Activated naive CD8-positive, alpha-beta T cell treated with anti-CD3 and anti-CD28 coated beads, Interleukin-2, amount 50 U/mL, for 24 hours (primary cell): ENCODE data around the gene METTL26.

ENCODE experiments used
- ATAC-seq: fragments of 150-1000 bp; cut with Tn5 transposase; one replicate; pipeline ENCODE4 v1.10.0; 2021
- DNase-seq: peaks from one replicate; pipeline ENCODE4 v3.0.0; 2021
- H3K27ac Mint-ChIP-seq: one replicate; pipeline ENCODE4 v1.8.0; 2021; ENCODE audit warnings: mild to moderate bottlenecking, mixed read lengths
- H3K27me3 Mint-ChIP-seq: one replicate; pipeline ENCODE4 v1.8.0; 2021; ENCODE audit warnings: mixed read lengths
- H3K36me3 Mint-ChIP-seq: one replicate; pipeline ENCODE4 v1.8.0; 2021; ENCODE audit warnings: low read depth, mixed read lengths
- H3K4me1 Mint-ChIP-seq: one replicate; pipeline ENCODE4 v1.8.0; 2021; ENCODE audit warnings: mixed read lengths
- H3K4me3 Mint-ChIP-seq: one replicate; pipeline ENCODE4 v1.8.0; 2021; ENCODE audit warnings: mild to moderate bottlenecking, moderate library complexity, mixed read lengths
- H3K9me3 Mint-ChIP-seq: one replicate; pipeline ENCODE4 v1.8.0; 2021; ENCODE audit warnings: mixed read lengths

METTL26 gene

DNA sequence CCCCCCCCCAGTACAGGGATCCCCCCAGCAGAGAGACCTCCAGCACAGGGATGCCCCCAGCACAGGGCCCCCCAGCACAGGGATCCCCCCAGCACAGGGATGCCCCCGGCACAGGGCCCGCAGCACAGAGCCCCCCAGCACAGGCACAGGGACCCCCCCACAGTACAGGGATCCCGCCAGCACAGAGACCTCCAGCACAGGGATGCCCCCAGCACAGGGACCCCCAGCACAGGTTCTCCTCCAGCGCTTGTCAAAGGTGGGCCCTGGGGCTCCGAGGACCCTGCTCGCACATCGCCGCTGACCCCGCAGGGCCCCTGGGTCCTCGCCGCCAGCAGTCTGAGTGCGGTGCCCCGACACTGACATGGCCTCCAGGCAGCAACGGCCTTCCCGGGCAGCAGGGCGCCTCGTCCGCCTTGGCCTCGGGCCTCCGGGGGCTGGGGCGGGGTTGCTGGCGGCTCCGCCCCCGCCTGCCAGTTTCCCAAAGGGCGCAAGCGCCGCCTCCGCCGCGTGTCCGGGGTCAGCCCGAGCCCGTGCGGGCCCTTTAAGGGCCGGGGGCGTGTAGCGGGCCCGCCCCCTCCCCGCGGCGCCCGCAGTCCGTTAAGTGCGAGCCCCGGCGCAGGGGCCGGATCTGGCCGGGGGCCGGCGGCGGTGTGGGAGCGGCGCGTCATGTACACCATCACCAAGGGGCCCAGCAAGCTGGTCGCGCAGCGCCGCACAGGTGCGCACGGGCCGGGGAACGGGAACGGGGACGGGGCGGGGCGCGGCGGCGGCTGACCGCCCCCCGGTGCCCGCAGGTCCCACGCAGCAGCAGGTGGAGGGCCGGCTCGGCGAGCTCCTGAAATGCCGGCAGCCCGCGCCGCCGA, 5.5 kb upstream of the METTL26 start, which contains the start of gene MCRIP2:
Gene MCRIP2 (plus strand): TSS at position 503 of the 863 bp plus-strand sequence. CDS start 164 bp downstream, at position 667.
- H3K36me3 Mint-ChIP-seq, result peaks cover 10% of the 10 kb centered on the region
- DNase-seq (peak; percentile 85), ATAC-seq (peak; percentile 55)
- peaks cover 19% of the 10 kb centered on the region for H3K4me1 Mint-ChIP-seq
- peak within 1 kb of the TSS; percentile 80 for H3K4me3 Mint-ChIP-seq
- peaks cover 3% of the 10 kb centered on the region for H3K27me3 Mint-ChIP-seq
- peak within 1 kb of the TSS; percentile 67 for H3K27ac Mint-ChIP-seq
- no peaks in the 10 kb centered on the region for H3K9me3 Mint-ChIP-seq

DNA sequence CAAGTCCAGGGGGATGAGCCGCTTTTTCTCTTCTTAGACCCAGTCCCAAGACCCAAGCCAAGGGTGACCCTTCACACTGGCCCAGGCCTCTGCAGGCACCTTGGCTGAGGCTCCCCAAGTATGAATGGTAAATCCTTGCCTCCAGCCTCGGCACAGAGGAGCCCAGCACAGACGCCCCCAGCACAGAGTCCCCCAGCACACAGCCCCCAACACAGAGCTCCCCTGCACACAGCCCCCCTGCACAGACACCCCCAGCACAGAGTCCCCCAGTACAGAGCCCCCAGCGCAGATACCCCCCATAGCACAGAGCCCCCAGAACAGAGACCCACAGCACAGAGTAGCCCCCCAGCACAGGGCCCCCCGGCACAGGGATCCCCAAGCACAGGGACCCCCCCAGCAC, 4.5 kb upstream of the METTL26 start:
- Mint-ChIP-seq H3K4me1 (peaks cover 22% of the 10 kb centered on the region), H3K27me3 (peaks cover 3% of the 10 kb centered on the region), H3K36me3 (peaks cover 12% of the 10 kb centered on the region), H3K27ac (no peak overlapping the region), H3K9me3 (no peaks in the 10 kb centered on the region), H3K4me3 (no peak overlapping the region)
- ATAC-seq (no peak), DNase-seq (no peak)

DNA sequence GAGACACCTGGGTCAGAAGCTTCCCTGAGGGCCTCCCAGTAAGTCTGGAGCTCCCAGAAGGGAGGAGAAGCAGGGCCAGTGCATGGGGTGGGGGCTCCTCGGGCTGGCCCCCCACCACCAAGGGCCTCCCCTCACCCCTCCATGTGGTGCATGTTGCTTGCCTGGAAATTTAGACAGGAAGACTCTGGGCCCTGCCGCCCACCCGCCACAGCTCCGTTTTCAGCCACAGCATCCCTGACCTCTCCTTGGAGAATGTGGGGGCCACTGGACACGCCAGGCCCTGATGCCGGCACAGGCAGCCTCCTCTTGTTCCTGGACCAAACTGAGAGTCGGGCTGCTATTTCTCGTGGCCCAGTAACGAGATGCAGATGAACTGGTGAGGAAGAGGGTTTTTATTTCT, 2.7 kb upstream of the METTL26 start:
- Mint-ChIP-seq H3K4me1 (peaks cover 16% of the 10 kb centered on the region), H3K36me3 (peaks cover 4% of the 10 kb centered on the region), H3K9me3 (no peaks in the 10 kb centered on the region), H3K4me3 (no peak overlapping the region), H3K27ac (no peak overlapping the region), H3K27me3 (peaks cover 3% of the 10 kb centered on the region)
- ATAC-seq (no peak), DNase-seq (no peak)

DNA sequence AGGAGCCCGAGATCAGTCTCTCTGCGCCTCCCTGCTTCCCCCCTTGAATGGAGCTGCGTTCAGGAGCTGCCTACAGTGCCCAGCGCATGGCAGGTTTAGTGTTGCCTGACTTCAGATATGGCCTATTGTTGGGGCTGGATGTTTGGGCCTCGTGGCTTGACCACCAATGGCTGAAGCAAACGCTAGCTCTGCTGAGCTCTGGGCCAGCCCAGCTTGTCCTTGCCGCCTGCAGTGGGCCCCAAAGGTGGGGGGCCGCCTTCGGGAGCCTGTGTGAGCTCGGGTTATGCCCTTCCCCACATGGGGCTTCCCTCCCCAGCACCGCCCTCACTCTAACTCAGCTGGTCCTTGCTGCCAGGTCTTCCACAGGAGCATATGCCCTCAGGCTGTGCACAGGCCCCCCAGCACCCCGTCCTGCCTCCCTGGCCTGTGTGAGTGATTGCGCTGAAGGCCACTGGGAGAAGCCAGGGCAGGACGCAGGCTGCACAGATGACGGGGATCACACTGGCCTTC, 2.0 kb upstream of the METTL26 start:
- DNase-seq, result no peak
- Mint-ChIP-seq H3K4me3 (no peak overlapping the region), H3K27me3 (peaks cover 3% of the 10 kb centered on the region), H3K9me3 (no peaks in the 10 kb centered on the region), H3K36me3 (peaks cover 4% of the 10 kb centered on the region), H3K4me1 (peaks cover 13% of the 10 kb centered on the region), H3K27ac (no peak overlapping the region)
- no peak for ATAC-seq

DNA sequence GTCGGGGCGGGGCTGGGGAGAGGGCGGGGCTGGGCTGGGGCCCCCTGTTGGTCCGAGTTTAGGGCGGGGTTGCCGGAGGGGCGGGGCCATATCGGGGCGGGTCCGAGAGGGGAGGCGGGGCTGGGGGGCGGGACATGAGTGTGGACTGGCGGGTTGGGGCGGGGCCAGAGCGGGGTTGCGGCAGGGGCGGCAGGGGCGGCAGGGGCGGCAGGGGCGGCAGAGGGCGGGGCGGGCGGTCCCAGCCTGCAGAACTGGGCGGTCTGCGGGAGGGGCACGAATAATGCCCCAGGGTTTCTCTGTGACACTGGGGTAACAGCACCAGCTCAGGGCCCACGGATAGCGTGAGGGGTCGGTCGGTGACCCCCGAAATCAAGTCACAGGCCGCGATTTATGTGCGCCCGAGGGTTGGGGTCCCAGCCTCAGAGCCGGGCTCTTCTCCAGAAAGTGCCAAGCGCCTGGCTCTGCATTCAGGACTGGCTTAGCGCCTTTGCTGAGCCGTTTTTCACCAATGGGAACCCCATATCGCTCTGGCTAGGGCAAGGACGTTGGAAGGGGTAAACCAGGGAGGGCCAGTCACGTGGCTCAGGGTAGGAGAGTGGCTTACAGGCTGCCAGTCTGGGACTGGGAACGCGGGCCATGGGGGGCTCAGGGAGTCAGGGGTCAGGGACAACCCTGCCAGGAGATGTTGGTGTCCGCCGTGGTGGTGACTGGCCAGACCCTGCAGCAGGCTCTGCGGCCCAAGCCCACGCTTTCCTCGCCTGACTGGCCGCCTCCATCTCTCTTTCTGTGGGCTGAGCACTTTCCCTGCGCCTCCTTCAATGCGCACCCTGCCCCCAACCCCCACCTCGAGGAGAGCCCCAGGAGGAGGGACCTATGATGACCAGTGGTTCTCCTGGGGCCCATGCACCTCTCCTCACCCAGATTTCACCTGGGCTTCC, 1.2 kb upstream of the METTL26 start:
- H3K9me3 Mint-ChIP-seq, result no peaks in the 10 kb centered on the region
- peak overlapping the region; percentile 98 for H3K27ac Mint-ChIP-seq
- peaks cover 3% of the 10 kb centered on the region for H3K27me3 Mint-ChIP-seq
- peaks cover 4% of the 10 kb centered on the region for H3K36me3 Mint-ChIP-seq
- DNase-seq (peak; percentile 89), ATAC-seq (peak; percentile 41)
- H3K4me1 Mint-ChIP-seq, result peaks cover 9% of the 10 kb centered on the region
- H3K4me3 Mint-ChIP-seq, result peak overlapping the region; percentile 87

DNA sequence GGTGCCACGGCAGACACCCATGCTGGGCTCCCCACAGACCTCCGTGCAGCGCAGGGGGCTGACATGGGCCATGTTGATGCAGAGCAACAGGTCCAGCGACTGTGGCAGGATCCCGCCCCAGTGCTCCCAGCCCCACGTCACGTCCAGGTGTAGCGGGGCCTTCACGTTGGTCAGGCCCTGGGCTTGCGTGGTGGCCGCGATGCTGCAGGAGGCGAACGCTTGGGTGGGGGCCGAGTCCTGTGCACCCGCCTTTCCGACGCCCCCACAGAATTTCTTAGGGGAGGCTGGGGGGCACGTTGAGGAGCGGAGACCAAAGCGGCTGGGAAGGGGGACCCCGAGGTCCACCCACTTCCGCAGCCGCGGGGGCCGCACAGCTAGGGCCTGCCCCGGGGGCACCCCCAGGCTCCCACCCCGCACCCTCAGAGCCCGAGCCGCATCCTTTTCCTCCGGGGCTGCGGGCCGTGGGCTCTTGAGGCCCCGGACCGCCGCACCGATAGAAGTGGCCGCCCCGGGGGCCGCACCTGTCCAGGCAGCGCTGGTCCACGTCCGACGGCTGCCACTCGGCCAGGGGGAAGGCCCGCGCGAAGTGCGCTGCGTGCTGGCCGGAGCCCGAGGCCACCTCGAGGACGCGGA, 416 bp downstream of the METTL26 start:
- H3K27ac Mint-ChIP-seq, result peak overlapping the region; percentile 31
- peaks cover 3% of the 10 kb centered on the region for H3K27me3 Mint-ChIP-seq
- H3K36me3 Mint-ChIP-seq, result peaks cover 4% of the 10 kb centered on the region
- no peaks in the 10 kb centered on the region for H3K9me3 Mint-ChIP-seq
- DNase-seq (no peak), ATAC-seq (no peak)
- H3K4me1 Mint-ChIP-seq, result peaks cover 12% of the 10 kb centered on the region
- H3K4me3 Mint-ChIP-seq, result peak overlapping the region; percentile 87

DNA sequence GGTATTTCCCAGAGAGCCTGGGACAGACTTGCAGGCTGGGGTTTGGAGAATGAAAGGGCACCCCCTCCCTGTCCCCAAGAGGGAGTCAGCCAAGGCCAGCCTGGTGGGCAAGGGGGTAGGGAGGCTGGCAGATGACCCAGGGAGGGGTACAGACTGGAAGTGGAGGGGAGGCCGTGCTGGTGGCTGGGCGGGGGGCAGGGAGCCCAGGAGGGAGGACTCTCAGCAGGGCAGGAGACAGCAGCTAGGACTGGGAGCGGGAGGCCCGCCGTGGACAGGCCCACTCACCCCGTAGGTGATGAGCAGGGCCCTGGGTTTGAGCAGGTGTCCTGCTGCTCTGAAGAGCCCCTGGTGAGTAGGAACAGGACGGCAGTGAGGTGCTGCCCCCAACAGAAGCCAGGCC, 1.1 kb downstream of the METTL26 start:
- H3K9me3 Mint-ChIP-seq, result no peaks in the 10 kb centered on the region
- H3K4me1 Mint-ChIP-seq, result peaks cover 12% of the 10 kb centered on the region
- DNase-seq, result no peak
- no peak for ATAC-seq
- peaks cover 3% of the 10 kb centered on the region for H3K27me3 Mint-ChIP-seq
- H3K4me3 Mint-ChIP-seq, result peak overlapping the region; percentile 74
- H3K27ac Mint-ChIP-seq, result peak overlapping the region; percentile 31
- peaks cover 4% of the 10 kb centered on the region for H3K36me3 Mint-ChIP-seq

DNA sequence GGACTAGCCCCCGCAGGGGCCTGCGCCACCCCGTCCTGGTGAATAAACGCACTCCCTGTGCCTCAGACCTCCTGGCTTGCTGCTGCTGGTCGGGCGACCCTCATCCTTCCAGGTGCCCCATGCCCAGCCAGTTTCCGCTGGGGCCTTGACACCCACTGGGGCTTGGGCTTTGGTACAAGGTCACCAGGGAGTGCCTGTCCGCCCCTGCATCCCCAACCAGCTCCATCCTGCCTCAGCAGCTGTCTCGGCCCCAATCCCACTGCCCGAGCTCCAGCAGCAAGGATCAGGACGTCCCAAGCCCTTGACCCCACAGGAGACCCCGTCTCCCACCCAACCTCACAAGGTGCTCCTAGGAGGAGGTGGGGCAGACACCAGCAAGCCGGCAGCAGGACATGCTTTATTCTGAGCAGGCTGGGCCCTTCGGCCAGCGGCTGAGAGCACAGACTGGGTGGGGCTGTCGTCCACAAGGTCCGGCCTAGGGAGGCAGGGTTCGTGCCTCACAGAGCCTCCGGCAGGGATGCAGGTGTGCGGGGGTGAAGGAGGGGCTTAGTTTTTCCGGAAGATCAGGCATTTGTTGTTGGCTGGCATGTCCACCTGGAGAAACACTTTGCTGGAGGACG, 1.9 kb downstream of the METTL26 start:
- ATAC-seq (no peak), DNase-seq (no peak)
- Mint-ChIP-seq H3K9me3 (no peaks in the 10 kb centered on the region), H3K4me1 (peaks cover 12% of the 10 kb centered on the region), H3K36me3 (peaks cover 4% of the 10 kb centered on the region), H3K4me3 (peak overlapping the region; percentile 51), H3K27me3 (peaks cover 3% of the 10 kb centered on the region), H3K27ac (no peak overlapping the region)

DNA sequence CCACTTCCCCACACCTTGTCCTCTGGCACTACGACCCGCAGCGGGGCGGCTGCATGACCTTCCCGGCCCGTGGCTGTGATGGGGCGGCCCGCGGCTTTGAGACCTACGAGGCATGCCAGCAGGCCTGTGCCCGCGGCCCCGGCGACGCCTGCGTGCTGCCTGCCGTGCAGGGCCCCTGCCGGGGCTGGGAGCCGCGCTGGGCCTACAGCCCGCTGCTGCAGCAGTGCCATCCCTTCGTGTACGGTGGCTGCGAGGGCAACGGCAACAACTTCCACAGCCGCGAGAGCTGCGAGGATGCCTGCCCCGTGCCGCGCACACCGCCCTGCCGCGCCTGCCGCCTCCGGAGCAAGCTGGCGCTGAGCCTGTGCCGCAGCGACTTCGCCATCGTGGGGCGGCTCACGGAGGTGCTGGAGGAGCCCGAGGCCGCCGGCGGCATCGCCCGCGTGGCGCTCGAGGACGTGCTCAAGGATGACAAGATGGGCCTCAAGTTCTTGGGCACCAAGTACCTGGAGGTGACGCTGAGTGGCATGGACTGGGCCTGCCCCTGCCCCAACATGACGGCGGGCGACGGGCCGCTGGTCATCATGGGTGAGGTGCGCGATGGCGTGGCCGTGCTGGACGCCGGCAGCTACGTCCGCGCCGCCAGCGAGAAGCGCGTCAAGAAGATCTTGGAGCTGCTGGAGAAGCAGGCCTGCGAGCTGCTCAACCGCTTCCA, 2.6 kb downstream of the METTL26 start:
- no peak overlapping the region for H3K4me3 Mint-ChIP-seq
- H3K27ac Mint-ChIP-seq, result no peak overlapping the region
- H3K36me3 Mint-ChIP-seq, result peaks cover 4% of the 10 kb centered on the region
- H3K27me3 Mint-ChIP-seq, result peaks cover 3% of the 10 kb centered on the region
- DNase-seq, result no peak
- H3K9me3 Mint-ChIP-seq, result no peaks in the 10 kb centered on the region
- peaks cover 12% of the 10 kb centered on the region for H3K4me1 Mint-ChIP-seq
- no peak for ATAC-seq

DNA sequence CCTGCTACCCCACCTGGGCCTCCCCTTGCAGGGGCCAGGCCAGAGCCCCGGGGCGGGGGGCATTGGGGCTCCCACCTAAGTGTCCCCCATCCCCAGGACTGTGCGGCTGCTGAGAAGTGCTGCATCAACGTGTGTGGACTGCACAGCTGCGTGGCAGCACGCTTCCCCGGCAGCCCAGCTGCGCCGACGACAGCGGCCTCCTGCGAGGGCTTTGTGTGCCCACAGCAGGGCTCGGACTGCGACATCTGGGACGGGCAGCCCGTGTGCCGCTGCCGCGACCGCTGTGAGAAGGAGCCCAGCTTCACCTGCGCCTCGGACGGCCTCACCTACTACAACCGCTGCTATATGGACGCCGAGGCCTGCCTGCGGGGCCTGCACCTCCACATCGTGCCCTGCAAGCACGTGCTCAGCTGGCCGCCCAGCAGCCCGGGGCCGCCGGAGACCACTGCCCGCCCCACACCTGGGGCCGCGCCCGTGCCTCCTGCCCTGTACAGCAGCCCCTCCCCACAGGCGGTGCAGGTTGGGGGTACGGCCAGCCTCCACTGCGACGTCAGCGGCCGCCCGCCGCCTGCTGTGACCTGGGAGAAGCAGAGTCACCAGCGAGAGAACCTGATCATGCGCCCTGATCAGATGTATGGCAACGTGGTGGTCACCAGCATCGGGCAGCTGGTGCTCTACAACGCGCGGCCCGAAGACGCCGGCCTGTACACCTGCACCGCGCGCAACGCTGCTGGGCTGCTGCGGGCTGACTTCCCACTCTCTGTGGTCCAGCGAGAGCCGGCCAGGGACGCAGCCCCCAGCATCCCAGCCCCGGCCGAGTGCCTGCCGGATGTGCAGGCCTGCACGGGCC, 3.4 kb downstream of the METTL26 start:
- H3K4me3 Mint-ChIP-seq, result no peak overlapping the region
- no peak for DNase-seq
- no peaks in the 10 kb centered on the region for H3K9me3 Mint-ChIP-seq
- peaks cover 11% of the 10 kb centered on the region for H3K4me1 Mint-ChIP-seq
- peaks cover 3% of the 10 kb centered on the region for H3K27me3 Mint-ChIP-seq
- ATAC-seq, result no peak
- H3K36me3 Mint-ChIP-seq, result peaks cover 4% of the 10 kb centered on the region
- no peak overlapping the region for H3K27ac Mint-ChIP-seq

DNA sequence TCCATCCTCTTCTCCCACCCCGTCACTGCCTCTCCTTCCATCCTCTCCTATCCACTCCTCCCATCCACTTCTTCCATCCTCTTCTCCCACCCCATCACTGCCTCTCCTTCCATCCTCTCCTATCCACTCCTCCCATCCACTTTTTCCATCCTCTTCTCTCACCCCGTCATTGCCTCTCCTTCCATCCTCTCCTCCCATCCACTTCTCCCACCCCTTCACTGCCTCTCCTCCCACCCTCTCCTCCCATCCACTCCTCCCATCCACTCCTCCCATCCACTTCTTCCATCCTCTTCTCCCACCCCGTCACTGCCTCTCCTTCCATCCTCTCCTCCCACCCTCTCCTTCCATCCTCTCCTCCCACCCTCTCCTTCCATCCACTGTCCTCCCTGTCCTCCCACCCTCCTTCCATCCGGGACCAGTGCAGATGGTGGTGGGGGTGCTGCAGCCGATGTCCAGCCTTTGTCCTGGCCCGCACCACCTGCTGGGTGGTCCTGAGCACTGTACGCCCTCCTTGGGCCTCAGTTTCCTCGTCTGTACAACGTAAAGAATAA, 4.2 kb downstream of the METTL26 start:
- no peaks in the 10 kb centered on the region for H3K9me3 Mint-ChIP-seq
- peaks cover 4% of the 10 kb centered on the region for H3K36me3 Mint-ChIP-seq
- DNase-seq, result no peak
- no peak overlapping the region for H3K4me3 Mint-ChIP-seq
- peaks cover 10% of the 10 kb centered on the region for H3K4me1 Mint-ChIP-seq
- ATAC-seq, result no peak
- no peak overlapping the region for H3K27ac Mint-ChIP-seq
- peaks cover 3% of the 10 kb centered on the region for H3K27me3 Mint-ChIP-seq

DNA sequence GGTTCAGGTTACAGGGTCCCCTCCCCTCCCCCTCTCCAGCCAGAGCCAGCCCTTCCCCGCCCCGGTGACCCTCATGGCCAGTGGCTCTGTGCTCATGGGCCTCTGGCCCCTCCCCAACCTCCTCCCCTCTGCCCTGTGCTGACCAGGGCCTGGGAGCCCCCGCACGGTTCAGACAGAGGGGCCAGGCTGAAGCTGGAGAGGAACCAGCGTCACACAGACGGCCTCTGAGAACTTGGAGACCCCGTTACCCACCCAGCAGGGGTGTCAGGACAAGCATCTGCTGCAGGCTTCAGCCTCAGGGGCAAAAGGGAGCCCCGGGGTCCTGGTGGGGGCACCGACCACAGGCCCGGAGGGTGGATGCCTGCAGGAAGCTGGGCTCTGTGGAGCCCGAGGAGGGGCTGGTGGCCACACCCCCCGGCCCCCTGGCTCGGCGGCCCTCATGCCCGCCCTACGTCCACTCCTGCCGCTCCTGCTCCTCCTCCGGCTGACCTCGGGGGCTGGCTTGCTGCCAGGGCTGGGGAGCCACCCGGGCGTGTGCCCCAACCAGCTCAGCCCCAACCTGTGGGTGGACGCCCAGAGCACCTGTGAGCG, 5.2 kb downstream of the METTL26 start, which contains the start of gene WFIKKN1:
Gene WFIKKN1 (plus strand): TSS at position 171 of the 591 bp plus-strand sequence. CDS start 269 bp downstream, at position 440.
- peaks cover 4% of the 10 kb centered on the region for H3K4me1 Mint-ChIP-seq
- DNase-seq, result no peak
- H3K9me3 Mint-ChIP-seq, result no peaks in the 10 kb centered on the region
- no peak within 1 kb of the TSS for H3K4me3 Mint-ChIP-seq
- H3K27me3 Mint-ChIP-seq, result no peaks in the 10 kb centered on the region
- ATAC-seq, result no peak
- no peak within 1 kb of the TSS for H3K27ac Mint-ChIP-seq
- H3K36me3 Mint-ChIP-seq, result no peaks in the 10 kb centered on the region
